Gastrocnemius medialis (tissue), 4 donors: ENCODE measurements around the gene KASH5.

Experiments used
- CTCF ChIP-seq, 5 experiments: fragments of 450-650 bp in 3 of 5; fragments of 200-600 bp in 2 of 5; sonication (generic) in 2 of 5; IDR thresholded peaks in 4 of 5; conservative IDR thresholded peaks in 1 of 5; 1 replicate in 4 of 5; 2 replicates in 1 of 5; pipeline ENCODE4 v1.5.1; 2016 to 2019; ENCODE audit warnings: antibody characterized with exemption in 5 of 5, mild to moderate bottlenecking in 3 of 5, moderate library complexity in 3 of 5
- POLR2A ChIP-seq, 2 donors: fragments of 450-650 bp; IDR thresholded peaks; one replicate each; pipeline ENCODE4 v1.6.1; 2017; ENCODE audit warnings: antibody characterized with exemption in 2 of 2, mild to moderate bottlenecking in 2 of 2, moderate library complexity in 2 of 2

- TF ChIP-seq CTCF (IDR thresholded peaks at IDR 0.05 in 4 of 5, conservative IDR thresholded peaks at IDR 0.05 in 1 of 5) (no peak), POLR2A (IDR thresholded peaks at IDR 0.05) (no peak)
These were observed 39.3 kb downstream of the KASH5 start for GRCh38 chr19:49427339-49427738.
